IPS-18a (cell line): ENCODE measurements around the gene MLX.
A peak's percentile ranks its signal among the peaks of the same experiment; 100 is the strongest.

ENCODE experiments used
- H3K27ac ChIP-seq: one replicate; pipeline ENCODE4 v1.5.1; 2013; ENCODE audit warnings: low read length
- H3K27me3 ChIP-seq: one replicate; pipeline ENCODE4 v1.6.1; 2013; ENCODE audit warnings: mild to moderate bottlenecking, low read length; ENCODE audit not compliant: control insufficient read depth, insufficient read depth
- H3K36me3 ChIP-seq: one replicate; pipeline ENCODE4 v1.6.1; 2013; ENCODE audit warnings: low read depth, low read length; ENCODE audit not compliant: control insufficient read depth
- H3K4me1 ChIP-seq: one replicate; pipeline ENCODE4 v1.6.1; 2013; ENCODE audit warnings: low read depth, low read length; ENCODE audit not compliant: control insufficient read depth
- H3K4me3 ChIP-seq: one replicate; pipeline ENCODE4 v1.5.1; 2013; ENCODE audit warnings: low read length
- H3K9ac ChIP-seq: one replicate; pipeline ENCODE4 v1.6.1; 2013; ENCODE audit warnings: mild to moderate bottlenecking, low read length, moderate library complexity
- H3K9me3 ChIP-seq: one replicate; pipeline ENCODE4 v1.6.1; 2013; ENCODE audit warnings: low read depth, low read length; ENCODE audit not compliant: control insufficient read depth

The MLX gene

GRCh38 chr17:42525221-42525620 lies 41.7 kb upstream of the MLX start:
- Histone ChIP-seq H3K4me1 (peaks cover 4% of the 10 kb centered on the region), H3K27ac (no peak overlapping the region), H3K9me3 (no peaks in the 10 kb centered on the region), H3K27me3 (no peaks in the 10 kb centered on the region), H3K9ac (no peak overlapping the region), H3K4me3 (no peak overlapping the region), H3K36me3 (peaks cover 5% of the 10 kb centered on the region)

DNA sequence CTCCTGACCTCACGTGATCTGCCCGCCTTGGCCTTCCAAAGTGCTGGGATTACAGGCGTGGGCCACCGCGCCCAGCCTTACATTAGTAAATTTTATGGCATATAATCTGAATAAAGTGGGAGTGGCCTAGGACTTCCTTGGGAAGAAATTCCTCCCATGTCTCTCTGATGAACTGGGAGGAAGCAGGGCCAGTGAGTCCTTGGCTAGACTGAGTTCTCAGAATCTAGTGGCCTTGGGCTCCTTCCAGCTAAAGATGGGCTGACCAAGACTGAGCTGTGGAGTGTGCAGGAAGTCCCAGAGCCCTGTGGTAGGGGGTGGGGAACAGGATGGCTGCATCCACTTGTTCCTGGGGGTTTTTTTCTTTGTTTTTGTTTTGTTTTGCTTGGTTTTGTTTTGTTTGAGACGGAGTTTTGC lies 40.9 kb upstream of the MLX start:
- H3K4me1 ChIP-seq: no peaks in the 10 kb centered on the region
- no peak overlapping the region for H3K27ac ChIP-seq
- peaks cover under 1% of the 10 kb centered on the region for H3K27me3 ChIP-seq
- H3K9ac ChIP-seq: no peak overlapping the region
- no peak overlapping the region for H3K4me3 ChIP-seq
- no peaks in the 10 kb centered on the region for H3K9me3 ChIP-seq
- H3K36me3 ChIP-seq: peaks cover 4% of the 10 kb centered on the region

GRCh38 chr17:42527932-42528331 lies 39.0 kb upstream of the MLX start:
- H3K4me1 ChIP-seq: no peaks in the 10 kb centered on the region
- no peaks in the 10 kb centered on the region for H3K9me3 ChIP-seq
- H3K9ac ChIP-seq: no peak overlapping the region
- no peaks in the 10 kb centered on the region for H3K36me3 ChIP-seq
- H3K4me3 ChIP-seq: no peak overlapping the region
- no peak overlapping the region for H3K27ac ChIP-seq
- peaks cover 9% of the 10 kb centered on the region for H3K27me3 ChIP-seq

GRCh38 chr17:42529061-42529460 lies 37.8 kb upstream of the MLX start:
- Histone ChIP-seq H3K27ac (no peak overlapping the region), H3K4me1 (no peaks in the 10 kb centered on the region), H3K4me3 (no peak overlapping the region)

GRCh38 chr17:42530952-42531454 lies 35.9 kb upstream of the MLX start:
- H3K27me3 ChIP-seq: peaks cover 17% of the 10 kb centered on the region
- H3K27ac ChIP-seq: no peak overlapping the region

More at GRCh38 chr17:42529061-42529460, 37.8 kb upstream of the MLX start:
- Histone ChIP-seq H3K36me3 (no peaks in the 10 kb centered on the region), H3K27me3 (peaks cover 17% of the 10 kb centered on the region), H3K9me3 (no peaks in the 10 kb centered on the region), H3K9ac (no peak overlapping the region)

DNA sequence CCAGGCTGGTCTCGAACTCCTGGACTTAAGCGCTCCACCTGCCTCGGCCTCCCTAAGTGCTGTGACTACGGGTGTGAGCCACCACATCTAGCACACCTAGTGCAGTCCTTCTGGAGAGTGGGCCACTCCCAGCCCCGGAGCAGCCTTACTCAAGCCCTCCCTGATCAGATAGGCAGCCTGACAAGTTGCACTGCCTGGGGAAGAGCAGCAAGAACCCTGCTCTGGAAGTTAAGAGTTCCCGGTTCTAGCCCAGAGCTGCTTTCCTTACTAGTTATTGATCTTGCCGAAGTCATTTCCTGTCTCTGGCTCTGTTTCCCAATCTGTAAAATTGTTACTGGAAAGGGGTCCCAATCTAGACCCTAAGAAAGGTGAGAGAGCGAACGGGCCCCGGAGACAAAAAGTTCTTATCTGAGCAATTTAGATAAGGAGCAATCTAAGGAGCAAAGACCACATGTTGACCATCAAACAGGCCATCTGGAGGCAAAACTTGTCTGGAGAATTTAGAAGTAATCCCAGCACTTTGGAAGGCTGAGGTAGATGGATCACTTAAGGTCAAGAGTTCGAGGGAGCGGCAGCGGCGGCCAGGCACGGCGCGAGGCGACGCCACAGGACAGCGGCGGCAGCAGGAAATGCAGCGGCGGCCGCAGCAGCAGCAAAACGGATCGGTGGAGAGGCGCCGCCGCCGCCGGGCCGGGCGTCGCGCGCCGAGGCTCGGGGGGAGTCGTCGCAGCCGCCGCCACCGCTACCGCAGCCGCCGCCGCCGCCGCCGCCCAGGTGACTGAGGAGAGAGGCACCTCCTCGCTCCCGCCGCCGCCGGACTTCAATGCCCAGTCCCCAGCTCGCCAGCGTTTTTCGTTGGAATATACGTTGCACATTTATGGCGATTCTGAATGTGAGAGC lies 35.2 kb upstream of the MLX start:
- no peak overlapping the region for H3K9ac ChIP-seq
- peaks cover 17% of the 10 kb centered on the region for H3K27me3 ChIP-seq
- H3K4me3 ChIP-seq: peak overlapping the region; percentile 21
- H3K36me3 ChIP-seq: no peaks in the 10 kb centered on the region
- no peak overlapping the region for H3K27ac ChIP-seq
- peaks cover 9% of the 10 kb centered on the region for H3K4me1 ChIP-seq
- H3K9me3 ChIP-seq: no peaks in the 10 kb centered on the region

More at GRCh38 chr17:42530952-42531454, 35.9 kb upstream of the MLX start:
- Histone ChIP-seq H3K9me3 (no peaks in the 10 kb centered on the region), H3K4me1 (peaks cover 8% of the 10 kb centered on the region), H3K4me3 (no peak overlapping the region), H3K9ac (no peak overlapping the region), H3K36me3 (no peaks in the 10 kb centered on the region)

DNA sequence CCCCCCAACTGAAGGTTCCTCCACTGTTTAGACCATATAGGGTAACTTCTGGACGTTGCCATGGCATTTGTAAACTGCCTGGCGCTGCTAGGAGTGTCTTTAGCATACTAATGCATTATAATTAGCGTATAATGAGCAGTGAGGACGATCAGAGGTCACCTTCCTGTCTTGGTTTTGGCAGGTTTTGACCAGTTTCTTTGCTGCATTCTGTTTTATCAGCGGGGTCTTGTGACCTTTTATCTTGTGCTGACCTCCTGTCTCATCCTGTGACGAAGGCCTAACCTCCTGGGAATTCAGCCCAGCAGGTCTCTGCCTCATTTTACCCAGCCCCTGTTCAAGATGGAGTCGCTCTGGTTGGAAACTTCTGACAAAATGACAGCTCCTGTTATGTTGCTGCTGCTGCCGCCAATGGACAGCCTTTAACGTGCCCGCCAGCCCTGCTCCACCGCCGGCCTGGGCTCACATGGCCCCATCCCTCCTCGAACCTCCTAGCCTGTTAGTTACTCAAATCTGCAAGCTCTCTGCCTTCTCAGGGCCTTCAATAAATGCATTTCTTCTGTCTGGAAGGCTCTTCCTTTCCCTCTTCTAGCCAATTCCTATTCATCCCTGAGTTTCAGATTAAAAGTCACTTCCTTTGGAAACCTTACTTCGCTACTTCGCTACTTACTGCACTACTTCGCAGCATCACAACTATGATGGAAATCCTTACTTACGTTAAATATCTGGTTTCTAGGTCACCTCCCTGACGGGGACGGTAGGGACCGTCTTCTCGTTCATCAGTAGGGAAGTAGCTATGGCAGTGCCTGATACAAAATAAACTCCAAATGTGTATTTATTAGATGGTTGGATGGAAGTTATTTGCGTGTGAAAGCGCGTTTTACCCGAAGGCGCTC lies 31.5 kb upstream of the MLX start:
- Histone ChIP-seq H3K27me3 (peaks cover 17% of the 10 kb centered on the region), H3K9me3 (no peaks in the 10 kb centered on the region), H3K27ac (peak overlapping the region; percentile 15), H3K4me3 (peak overlapping the region; percentile 59), H3K9ac (peak overlapping the region; percentile 5), H3K4me1 (peaks cover 16% of the 10 kb centered on the region), H3K36me3 (peaks cover 6% of the 10 kb centered on the region)

- Histone ChIP-seq H3K4me1 (peaks cover 16% of the 10 kb centered on the region), H3K9ac (peak within 1 kb of the TSS; percentile 63), H3K27ac (peak within 1 kb of the TSS; percentile 53), H3K36me3 (peaks cover 6% of the 10 kb centered on the region), H3K9me3 (no peaks in the 10 kb centered on the region), H3K4me3 (peak within 1 kb of the TSS; percentile 85), H3K27me3 (peaks cover 16% of the 10 kb centered on the region)
These were observed 30.9 kb upstream of the MLX start, which contains the start of gene NAGLU for GRCh38 chr17:42536048-42536371. NAGLU (plus strand) TSS chr17:42536241; CDS start chr17:42536273, 32 bp downstream.

DNA sequence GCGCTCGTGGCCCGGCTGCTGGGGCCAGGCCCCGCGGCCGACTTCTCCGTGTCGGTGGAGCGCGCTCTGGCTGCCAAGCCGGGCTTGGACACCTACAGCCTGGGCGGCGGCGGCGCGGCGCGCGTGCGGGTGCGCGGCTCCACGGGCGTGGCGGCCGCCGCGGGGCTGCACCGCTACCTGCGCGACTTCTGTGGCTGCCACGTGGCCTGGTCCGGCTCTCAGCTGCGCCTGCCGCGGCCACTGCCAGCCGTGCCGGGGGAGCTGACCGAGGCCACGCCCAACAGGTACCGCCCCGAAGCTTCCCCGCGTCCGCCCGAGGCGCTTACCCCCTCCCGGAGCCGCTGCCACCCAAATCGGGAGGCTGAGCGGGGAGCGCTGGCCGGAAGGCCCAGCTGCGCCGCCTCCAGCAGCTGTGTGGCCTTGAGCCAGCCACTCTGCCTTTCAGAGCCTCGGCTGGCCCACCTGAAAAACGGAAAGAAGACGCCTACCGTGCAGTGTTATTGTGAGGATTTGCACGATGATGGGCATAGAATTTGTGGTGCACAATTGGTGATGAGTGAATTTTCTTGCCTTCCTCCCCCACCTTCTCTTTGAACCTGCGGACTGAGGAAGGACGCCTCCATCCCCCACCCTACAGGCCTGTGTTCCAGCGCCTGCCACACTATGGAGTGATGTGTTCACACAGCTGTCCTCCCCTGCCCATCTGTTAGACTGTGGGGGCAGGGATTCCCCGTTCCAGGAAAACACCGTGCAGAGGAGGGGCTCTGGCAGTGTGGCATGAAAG lies 30.3 kb upstream of the MLX start:
- Histone ChIP-seq H3K36me3 (peaks cover 6% of the 10 kb centered on the region), H3K9ac (peak overlapping the region; percentile 63), H3K27ac (peak overlapping the region; percentile 53), H3K4me1 (peaks cover 16% of the 10 kb centered on the region), H3K27me3 (peaks cover 11% of the 10 kb centered on the region), H3K4me3 (peak overlapping the region; percentile 85), H3K9me3 (no peaks in the 10 kb centered on the region)

DNA sequence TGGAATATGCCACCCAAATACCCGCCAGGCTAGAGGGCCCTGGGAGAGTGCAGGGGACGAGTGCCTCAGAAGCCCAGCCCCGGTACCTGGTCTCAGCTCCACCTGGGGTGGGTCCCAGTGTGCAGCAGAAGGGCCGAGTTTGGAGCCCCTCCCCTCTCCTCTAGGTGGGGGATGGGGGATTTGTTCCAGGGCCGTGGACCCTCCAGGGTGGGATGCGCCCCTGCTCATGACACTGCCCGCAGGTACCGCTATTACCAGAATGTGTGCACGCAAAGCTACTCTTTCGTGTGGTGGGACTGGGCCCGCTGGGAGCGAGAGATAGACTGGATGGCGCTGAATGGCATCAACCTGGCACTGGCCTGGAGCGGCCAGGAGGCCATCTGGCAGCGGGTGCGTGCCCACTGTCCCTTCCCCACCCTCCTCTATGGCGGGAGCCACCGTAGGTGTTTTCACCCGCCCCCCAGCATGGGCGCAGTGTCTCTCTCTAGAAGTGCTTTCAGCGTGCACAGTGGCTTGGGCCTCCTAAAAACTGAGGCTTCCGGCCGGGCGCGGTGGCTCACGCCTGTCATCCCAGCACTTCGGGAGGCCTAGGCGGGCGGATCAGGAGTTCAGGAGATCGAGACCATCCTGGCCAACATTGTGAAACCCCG lies 29.6 kb upstream of the MLX start:
- Histone ChIP-seq H3K4me3 (peak overlapping the region; percentile 85), H3K27me3 (peaks cover 8% of the 10 kb centered on the region), H3K27ac (no peak overlapping the region), H3K9me3 (no peaks in the 10 kb centered on the region), H3K9ac (peak overlapping the region; percentile 63), H3K36me3 (peaks cover 6% of the 10 kb centered on the region), H3K4me1 (peaks cover 16% of the 10 kb centered on the region)
